Motor neuron (in vitro differentiated cells): ENCODE measurements around the gene RAB7A. TPM values are rescaled to one million over a fixed set of nuclear protein-coding genes. Genes with fewer than 3 reads are reported as not detected.
"Not testable (repeated sequence)": the region's sequence is repeated elsewhere in the genome, so short reads cannot be mapped to it uniquely, and the experiment has no call there.

Source experiments
- ATAC-seq, 8 experiments: fragments of 200-7000 bp; cut with Tn5 transposase; replicated peaks in 6 of 8; 2 replicates each; pipeline ENCODE4 v1.8.0; 2021; ENCODE audit warnings: mild to moderate bottlenecking in 8 of 8, moderate library complexity in 8 of 8
- H3K27ac ChIP-seq, 2 donors: fragments of 250-450 bp; sonication (Bioruptor Pico); 2 replicates each; pipeline ENCODE4 v1.9.0; 2021; ENCODE audit warnings: antibody characterized with exemption in 2 of 2, mild to moderate bottlenecking in 2 of 2, moderate library complexity in 1 of 2
- H3K4me1 ChIP-seq, 2 donors: fragments of 250-450 bp; sonication (Bioruptor Pico); replicated peaks in 1 of 2; 2 replicates each; pipeline ENCODE4 v1.6.1; 2021; ENCODE audit warnings: antibody characterized with exemption in 2 of 2, mild to moderate bottlenecking in 2 of 2, moderate library complexity in 1 of 2
- H3K4me3 ChIP-seq, 5 donors: fragments of 250-450 bp; sonication (Bioruptor Pico); 2 replicates each; pipeline ENCODE4 v1.9.0; 2021; ENCODE audit warnings: antibody characterized with exemption in 5 of 5, mild to moderate bottlenecking in 5 of 5, moderate library complexity in 4 of 5
- WGBS, 10 experiments: fragments of 450-650 bp; shearing (Covaris generic); methylation state at CpG; one replicate each; pipeline ENCODE4 v1.0.0; 2022; 5-methylcytosine and 5-hydroxymethylcytosine counted together
- in situ Hi-C, 9 experiments: fragments of 400-800 bp; cut with MboI; loops; one replicate each; pipeline ENCODE4 v1.15.0; 2021; ENCODE audit warnings: low sequenced_read_pairs in 9 of 9, low pct_unique_long_range_greater_than_20kb in 2 of 9; ENCODE audit not compliant: unreplicated experiment in 9 of 9
- total RNA-seq, 8 experiments: library from RNA; unstranded; fragments of 300-600 nt; gene quantifications; 2 replicates each; pipeline versions ENCODE4 v1.2.3 to v1.2.4, GENCODE V29; 2022

RAB7A gene
- total RNA-seq, 8 experiments from 2014 or later, result 33.4 to 133 (median 65.4) TPM

GRCh38 chr3:128824132-128824850 is 98.3 kb downstream of the RAB7A start:
- ATAC-seq, result peak in 2 of 8 experiments; percentile 8 to 24
- 40 to 94% (median 85%) methylated on average over 1 to 5 of the region's 10 CpGs; no CpG with 5 or more reads in 4 of the 10 experiments for WGBS, 10 experiments
- Histone ChIP-seq H3K4me3 (no peak overlapping the region), H3K27ac (no peak overlapping the region), H3K4me1 (no peaks in the 10 kb centered on the region)
- in situ Hi-C loops, result no loop called here

- Histone ChIP-seq H3K4me1 (peaks cover 0 to 1% of the 10 kb centered on the region in 2 donors), H3K27ac (no peak overlapping the region), H3K4me3 (no peak overlapping the region)
- no peak for ATAC-seq
- in situ Hi-C loops, result no loop called here
- WGBS, 10 experiments, result 0 to 100% (median 83%) methylated on average over 1 to 4 of the region's 4 CpGs; no CpG with 5 or more reads in 3 of the 10 experiments
These were observed 99.2 kb downstream of the RAB7A start for GRCh38 chr3:128825117-128825725.

- H3K27ac ChIP-seq, H3K4me1 ChIP-seq, H3K4me3 ChIP-seq, in situ Hi-C loops: not testable (repeated sequence)
- ATAC-seq, result peak in 1 of 8 experiments; percentile 16
- WGBS, 10 experiments, result 64 to 100% (median 88%) methylated on average over 2 to 9 of the region's 9 CpGs; no CpG with 5 or more reads in 2 of the 10 experiments
These were observed 103.1 kb downstream of the RAB7A start for GRCh38 chr3:128829087-128829486.

- ATAC-seq, H3K4me1 ChIP-seq, H3K27ac ChIP-seq, H3K4me3 ChIP-seq, in situ Hi-C loops: not testable (repeated sequence)
- 60 to 100% (median 85%) methylated on average over 1 to 4 of the region's 7 CpGs; no CpG with 5 or more reads in 4 of the 10 experiments for WGBS, 10 experiments
These were observed 104.1 kb downstream of the RAB7A start for GRCh38 chr3:128829925-128830625.

GRCh38 chr3:128830762-128831161 is 104.8 kb downstream of the RAB7A start:
- 75 to 100% (median 100%) methylated on average over 1 to 4 of the region's 5 CpGs; no CpG with 5 or more reads in 4 of the 10 experiments for WGBS, 10 experiments
- in situ Hi-C loops, H3K4me3 ChIP-seq, ATAC-seq, H3K27ac ChIP-seq, H3K4me1 ChIP-seq: not testable (repeated sequence)

GRCh38 chr3:128832979-128833378 is 107.0 kb downstream of the RAB7A start:
- ATAC-seq, result not testable (repeated sequence)

GRCh38 chr3:128835096-128835495 is 109.1 kb downstream of the RAB7A start:
- Histone ChIP-seq H3K4me1 (peaks cover 0 to 5% of the 10 kb centered on the region in 2 donors), H3K27ac (no peak overlapping the region), H3K4me3 (no peak overlapping the region)
- WGBS, 10 experiments, result 66 to 100% (median 92%) methylated on average over 1 to 4 of the region's 4 CpGs; no CpG with 5 or more reads in 3 of the 10 experiments
- in situ Hi-C loops, result no loop called here
- no peak for ATAC-seq

More at GRCh38 chr3:128832979-128833378, 107.0 kb downstream of the RAB7A start:
- 50 to 100% (median 88%) methylated on average over 1 to 5 of the region's 5 CpGs; no CpG with 5 or more reads in 3 of the 10 experiments for WGBS, 10 experiments
- H3K4me3 ChIP-seq, H3K27ac ChIP-seq, in situ Hi-C loops, H3K4me1 ChIP-seq: not testable (repeated sequence)

- no peak for ATAC-seq
- H3K4me1 ChIP-seq, result peaks cover 12 to 13% of the 10 kb centered on the region in 2 donors
- WGBS, 10 experiments, result 40 to 100% (median 58%) methylated on average over 1 to 3 of the region's 10 CpGs; no CpG with 5 or more reads in 5 of the 10 experiments
- no peak overlapping the region for H3K4me3 ChIP-seq
- in situ Hi-C loops, result no loop called here
- H3K27ac ChIP-seq, result no peak overlapping the region
These were observed 116.2 kb downstream of the RAB7A start for GRCh38 chr3:128841926-128842920.

GRCh38 chr3:128844502-128844901 is 118.5 kb downstream of the RAB7A start:
- WGBS, 10 experiments, result no CpG with 5 or more reads among the region's 6 CpGs
- no peak overlapping the region for H3K27ac ChIP-seq
- ATAC-seq, result no peak
- in situ Hi-C loops, result no loop called here
- H3K4me1 ChIP-seq, result peaks cover 12 to 13% of the 10 kb centered on the region in 2 donors
- no peak overlapping the region for H3K4me3 ChIP-seq

GRCh38 chr3:128845119-128845777 is 119.3 kb downstream of the RAB7A start:
- in situ Hi-C loops, result no loop called here
- H3K27ac ChIP-seq, result no peak overlapping the region
- ATAC-seq, result peak in 7 of 8 experiments; percentile 31 to 52 (median 42)
- peak overlapping the region in 3 of 5 donors; percentile 7 to 16 (median 15) for H3K4me3 ChIP-seq
- 20 to 100% (median 60%) methylated on average over 1 to 8 of the region's 14 CpGs; no CpG with 5 or more reads in 3 of the 10 experiments for WGBS, 10 experiments
- H3K4me1 ChIP-seq, result peaks cover 12 to 13% of the 10 kb centered on the region in 2 donors

- Histone ChIP-seq H3K4me1 (peaks cover 12 to 13% of the 10 kb centered on the region in 2 donors), H3K27ac (no peak overlapping the region), H3K4me3 (peak overlapping the region in 3 of 5 donors; percentile 7 to 16 (median 15))
- in situ Hi-C loops, result no loop called here
- ATAC-seq, result peak; percentile 88 to 96 (median 94)
- WGBS, 10 experiments, result 0 to 56% (median 18%) methylated on average over 1 to 7 of the region's 32 CpGs; no CpG with 5 or more reads in 4 of the 10 experiments
These were observed 119.9 kb downstream of the RAB7A start for GRCh38 chr3:128845778-128846485.
